ENCODE results near the gene TMEM135.

- TF ChIP-seq, protein P1, sequence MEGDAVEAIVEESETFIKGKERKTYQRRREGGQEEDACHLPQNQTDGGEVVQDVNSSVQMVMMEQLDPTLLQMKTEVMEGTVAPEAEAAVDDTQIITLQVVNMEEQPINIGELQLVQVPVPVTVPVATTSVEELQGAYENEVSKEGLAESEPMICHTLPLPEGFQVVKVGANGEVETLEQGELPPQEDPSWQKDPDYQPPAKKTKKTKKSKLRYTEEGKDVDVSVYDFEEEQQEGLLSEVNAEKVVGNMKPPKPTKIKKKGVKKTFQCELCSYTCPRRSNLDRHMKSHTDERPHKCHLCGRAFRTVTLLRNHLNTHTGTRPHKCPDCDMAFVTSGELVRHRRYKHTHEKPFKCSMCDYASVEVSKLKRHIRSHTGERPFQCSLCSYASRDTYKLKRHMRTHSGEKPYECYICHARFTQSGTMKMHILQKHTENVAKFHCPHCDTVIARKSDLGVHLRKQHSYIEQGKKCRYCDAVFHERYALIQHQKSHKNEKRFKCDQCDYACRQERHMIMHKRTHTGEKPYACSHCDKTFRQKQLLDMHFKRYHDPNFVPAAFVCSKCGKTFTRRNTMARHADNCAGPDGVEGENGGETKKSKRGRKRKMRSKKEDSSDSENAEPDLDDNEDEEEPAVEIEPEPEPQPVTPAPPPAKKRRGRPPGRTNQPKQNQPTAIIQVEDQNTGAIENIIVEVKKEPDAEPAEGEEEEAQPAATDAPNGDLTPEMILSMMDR (conservative IDR thresholded peaks at IDR 0.05; ENCODE audit: low read depth, low read length) = no peak
- TF ChIP-seq EZH2 (IDR thresholded peaks at IDR 0.05; ENCODE audit: low read length, unreplicated experiment) = no peak
Measured at GRCh38 chr11:87056091-87056490, 18.4 kb downstream of the TMEM135 start.

All from PC-3 (cell line).